HTERT RPE-1 (cell line): Measurements from ENCODE around the gene S100B.

Experiments used
- in situ Hi-C: fragments of 300-500 bp; cut with MboI; formaldehyde crosslinking; loops from 4 replicates; pipeline ENCODE4 v1.14.3; 2020; ENCODE audit warnings: low sequenced_read_pairs

S100B gene

DNA sequence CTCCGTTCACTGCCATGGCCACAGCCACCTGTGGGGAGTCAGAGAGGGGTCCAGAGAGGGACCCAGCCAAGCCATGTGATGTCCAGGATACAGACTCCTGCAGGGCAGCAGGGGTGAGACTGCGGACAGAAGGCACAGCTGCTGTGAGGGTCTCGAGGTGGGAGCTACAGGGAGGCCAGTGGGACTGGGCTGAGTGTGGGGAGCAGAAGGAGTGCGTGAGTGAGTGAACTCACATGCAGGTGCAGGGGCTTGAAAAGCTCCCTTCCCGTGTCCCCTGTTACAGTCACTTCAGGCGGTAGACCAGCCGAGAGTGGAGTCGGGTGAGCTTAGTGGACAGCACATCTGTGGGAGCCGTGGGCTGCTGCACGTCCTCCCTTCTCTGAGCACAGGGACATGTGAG lies 42.4 kb downstream of the S100B start:
- in situ Hi-C loops, result no loop called here

GRCh38 chr21:46561445-46562090 lies 43.3 kb downstream of the S100B start:
- in situ Hi-C loops, result no loop called here

- in situ Hi-C loops, result no loop called here
Measured at GRCh38 chr21:46560568-46561444, 44.1 kb downstream of the S100B start.

- in situ Hi-C loops, result no loop called here
Measured at GRCh38 chr21:46559291-46559983, 45.4 kb downstream of the S100B start.

- in situ Hi-C loops, result no loop called here
Measured at GRCh38 chr21:46557919-46558392, 46.9 kb downstream of the S100B start.

DNA sequence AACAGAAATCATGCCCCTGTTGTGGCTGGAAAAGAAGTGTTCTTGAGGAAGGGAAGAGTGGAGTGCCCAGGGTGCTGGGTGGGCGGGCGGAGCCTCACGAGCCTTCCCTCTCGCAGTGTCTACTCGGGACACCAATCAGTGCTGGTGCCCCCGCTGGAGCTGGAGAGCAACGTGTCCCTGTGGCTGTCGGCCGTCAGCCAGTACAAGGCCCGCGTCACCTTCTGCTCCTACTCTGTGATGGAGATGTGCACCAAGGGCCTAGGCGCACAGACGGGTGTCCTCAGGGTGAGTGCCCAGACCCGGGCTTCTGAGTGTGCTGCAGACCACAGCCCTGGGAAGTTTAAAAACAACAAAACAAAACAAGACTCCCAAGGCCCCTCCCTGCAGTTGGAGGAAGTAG lies 47.4 kb downstream of the S100B start:
- in situ Hi-C loops, result no loop called here

GRCh38 chr21:46556802-46557201 lies 48.1 kb downstream of the S100B start:
- in situ Hi-C loops, result no loop called here

DNA sequence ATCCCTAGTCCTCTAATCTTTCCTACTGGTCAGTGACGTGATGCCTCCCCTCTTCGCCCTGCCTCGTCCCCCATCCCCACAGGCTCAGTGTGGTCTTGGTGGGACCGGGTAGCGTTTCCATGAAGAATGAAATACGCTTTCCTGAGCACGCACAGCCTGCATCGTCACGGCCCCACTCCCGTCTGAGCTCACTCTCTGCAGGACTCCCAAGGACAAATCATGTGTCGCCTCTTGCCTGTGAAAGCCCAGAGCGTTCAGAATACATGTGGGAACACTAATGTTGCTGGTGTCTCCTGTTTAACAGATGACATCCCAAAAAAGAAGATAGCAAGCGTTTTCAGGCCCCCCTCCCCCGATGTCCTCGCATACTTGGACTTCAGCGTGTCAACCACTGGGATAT lies 49.2 kb downstream of the S100B start:
- in situ Hi-C loops, result no loop called here

DNA sequence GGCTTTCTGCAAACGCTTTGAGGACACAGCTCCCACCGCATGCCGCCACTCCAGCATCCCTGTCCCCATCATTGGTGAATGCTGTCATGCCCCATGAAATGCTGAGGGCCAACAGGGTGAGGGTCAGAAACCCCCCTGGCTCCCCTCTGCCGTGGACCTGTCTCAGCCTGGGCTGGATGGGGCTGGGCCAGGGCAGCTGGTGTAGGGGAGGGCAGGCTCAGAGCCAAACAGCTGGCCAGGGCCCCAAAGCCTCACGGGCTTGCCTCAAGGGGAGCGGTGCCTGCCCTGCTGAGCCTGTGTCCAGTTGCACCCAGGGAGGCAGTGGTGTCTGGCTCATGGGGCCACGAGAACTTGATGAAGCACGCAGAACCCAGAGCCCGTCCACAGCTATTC lies 49.7 kb downstream of the S100B start:
- in situ Hi-C loops, result no loop called here

GRCh38 chr21:46554431-46555224 lies 50.3 kb downstream of the S100B start:
- in situ Hi-C loops, result no loop called here

DNA sequence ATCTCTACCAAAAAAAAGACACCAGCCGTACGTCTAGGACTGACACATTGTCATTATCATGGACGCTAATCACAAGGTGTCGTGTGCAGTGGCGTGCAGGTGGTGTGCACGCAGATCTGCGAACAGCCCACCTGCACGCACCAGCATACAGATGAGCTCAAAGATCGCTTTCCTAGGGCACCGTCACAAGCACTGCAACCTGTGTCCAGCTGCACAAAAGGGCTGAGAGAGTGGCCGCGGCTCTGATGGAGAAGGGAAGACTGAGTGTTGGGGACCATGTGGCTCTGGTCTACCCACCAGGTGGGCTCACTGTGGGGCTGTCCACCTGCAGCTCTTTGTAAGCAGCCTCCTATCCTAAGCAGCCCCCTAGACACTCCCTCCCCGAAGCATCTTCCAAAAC lies 50.9 kb downstream of the S100B start:
- in situ Hi-C loops, result no loop called here

DNA sequence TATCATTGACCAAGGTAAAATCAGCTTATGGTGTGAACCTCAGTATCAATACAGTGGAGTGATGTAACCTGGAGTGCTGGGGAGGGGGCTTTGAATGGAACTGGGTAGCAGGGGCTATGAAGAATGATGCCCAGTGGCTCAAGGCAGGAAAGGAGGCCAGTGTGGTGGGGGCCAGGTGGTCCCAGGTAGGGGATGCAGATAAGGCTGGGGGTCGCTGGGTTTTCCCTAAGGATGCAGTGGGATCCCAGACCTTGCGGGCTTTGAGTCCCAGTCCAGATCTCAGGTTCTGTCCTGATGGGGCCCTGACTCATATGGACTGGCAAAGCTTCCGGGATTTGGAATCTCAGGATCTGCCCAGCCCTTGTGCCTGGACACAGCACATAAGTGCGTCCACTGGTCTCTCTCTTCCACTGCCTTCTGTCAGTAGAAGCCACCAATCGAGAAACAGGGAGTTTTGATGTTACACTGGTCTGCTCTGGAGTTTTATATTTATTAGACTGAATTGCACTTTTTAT lies 52.0 kb downstream of the S100B start:
- in situ Hi-C loops, result no loop called here

GRCh38 chr21:46552274-46552673 lies 52.6 kb downstream of the S100B start:
- in situ Hi-C loops, result no loop called here

DNA sequence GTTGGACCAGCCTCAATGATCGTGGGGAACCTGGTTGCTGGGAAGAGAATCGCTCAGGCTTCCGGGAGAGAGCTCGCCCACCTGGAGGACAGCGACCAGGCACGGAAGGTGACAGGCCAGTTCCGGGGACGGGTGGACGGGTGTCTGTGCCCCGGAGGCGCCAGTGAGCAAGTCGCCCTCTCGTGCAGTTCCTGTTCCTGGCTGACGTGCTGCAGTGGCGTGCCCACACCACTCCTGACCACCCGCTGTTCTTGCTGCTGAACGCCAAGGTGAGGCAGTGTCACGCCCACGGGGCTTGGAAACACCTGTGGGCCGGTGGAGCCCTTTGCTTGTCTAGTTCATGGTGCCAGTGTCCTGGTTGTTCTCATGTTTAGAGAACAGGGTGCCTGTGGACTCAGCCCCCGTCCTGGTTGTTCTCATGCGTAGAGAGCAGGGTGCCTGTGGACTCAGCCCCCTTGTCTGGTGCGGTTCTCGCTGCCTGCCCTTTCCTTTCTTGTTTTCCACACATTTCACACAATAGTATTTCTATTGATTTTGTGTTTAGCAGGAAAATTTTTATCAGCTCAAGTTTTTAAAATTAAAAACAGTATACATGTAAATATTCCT lies 53.1 kb downstream of the S100B start:
- in situ Hi-C loops, result no loop called here

GRCh38 chr21:46550116-46550941 lies 54.6 kb downstream of the S100B start:
- in situ Hi-C loops, result no loop called here

GRCh38 chr21:46549650-46550049 lies 55.2 kb downstream of the S100B start:
- in situ Hi-C loops, result no loop called here
